DMS53 treated with DMSO at 0.1 percent for 48 hours (cell line): Measurements from ENCODE around the gene MAP1LC3C.
A peak's percentile ranks its signal among the peaks of the same experiment; 100 is the strongest.

Source experiments
- DNase-seq: peaks from one replicate; lab custom pipeline; 2025; ENCODE audit not compliant: unreplicated experiment; lab: John Stamatoyannopoulos, UW

MAP1LC3C gene

DNA sequence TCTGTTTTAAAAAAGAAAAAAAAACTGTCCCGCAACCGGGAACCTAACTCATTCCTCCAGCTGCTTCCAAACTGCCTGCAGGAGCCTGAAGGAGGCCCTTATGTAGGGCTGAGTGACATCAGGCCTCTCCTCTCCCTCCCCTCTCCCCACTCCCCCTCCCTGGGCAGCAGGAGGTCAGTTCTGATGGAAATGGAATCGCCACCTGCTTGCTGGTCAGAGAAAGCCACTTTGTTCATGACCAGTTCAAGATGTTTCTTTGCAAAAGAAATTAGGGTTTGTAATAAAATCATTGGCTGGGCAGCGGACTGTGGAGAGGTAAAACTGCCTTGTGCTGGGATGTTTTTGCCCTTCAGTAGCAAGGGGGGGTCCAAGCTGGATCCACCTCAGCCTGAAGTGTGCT is at the start of gene MAP1LC3C:
TSS of gene MAP1LC3C (minus strand) at position 73 of the 400 bp plus-strand sequence. CDS start 90 bp downstream, outside the sequence.
- DNase-seq = no peak

DNA sequence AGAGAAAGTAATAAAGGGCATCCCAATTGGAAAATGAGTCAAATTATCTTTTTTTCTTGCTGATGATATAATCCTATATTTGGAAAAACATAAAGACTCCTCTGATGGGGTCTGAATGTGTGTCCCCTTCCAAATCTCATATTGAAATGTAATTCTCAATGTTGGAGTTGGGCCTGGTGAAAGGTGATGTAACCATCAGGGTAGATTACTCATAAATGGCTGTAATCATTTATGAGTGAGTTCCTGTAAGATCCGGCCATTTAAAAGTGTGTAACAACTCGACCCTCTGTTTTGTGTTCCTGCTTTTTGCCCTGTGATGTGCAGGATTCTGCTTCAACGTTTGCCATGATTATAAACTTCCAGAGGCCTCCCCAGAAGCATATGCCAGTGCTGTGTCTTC is 44.3 kb upstream of the MAP1LC3C start:
- no peak for DNase-seq

DNA sequence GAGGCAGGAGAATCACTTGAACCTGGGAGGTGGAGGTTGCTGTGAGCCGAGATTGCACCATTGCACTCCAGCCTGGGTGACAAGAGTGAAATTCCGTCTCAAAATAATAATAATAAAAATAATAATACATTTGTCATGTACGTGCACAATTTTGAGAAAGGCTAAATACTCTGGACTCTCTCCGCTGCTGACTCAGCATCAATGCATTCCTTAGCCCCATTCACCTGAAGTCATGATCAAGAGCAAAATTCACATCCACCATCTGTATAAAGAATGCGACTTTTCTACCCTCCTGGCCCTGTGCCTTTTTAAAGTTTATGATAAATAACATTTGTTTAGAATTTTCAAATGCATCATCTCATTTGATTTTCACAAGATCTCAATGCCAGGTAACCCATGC is 35.5 kb upstream of the MAP1LC3C start:
- no peak for DNase-seq

DNA sequence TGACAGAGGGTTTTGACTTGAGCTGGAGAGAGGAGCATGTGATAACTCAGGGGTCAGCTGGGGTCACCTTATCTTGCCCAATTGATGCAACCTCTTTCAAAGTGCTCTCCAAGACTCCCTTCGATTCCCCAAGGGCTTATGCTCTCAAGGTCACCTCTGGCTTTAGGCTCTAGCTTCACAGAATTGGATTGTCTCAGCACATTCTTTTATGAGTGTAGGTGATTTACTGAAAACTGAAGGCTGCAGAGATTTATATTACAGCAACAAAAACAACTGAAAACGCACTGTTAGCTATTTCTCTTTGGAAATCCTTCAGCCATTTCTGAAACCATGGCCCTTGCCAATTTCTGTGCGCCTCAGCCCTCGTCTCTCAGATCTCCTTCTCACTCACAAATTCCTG is 34.5 kb upstream of the MAP1LC3C start:
- DNase-seq = no peak

DNA sequence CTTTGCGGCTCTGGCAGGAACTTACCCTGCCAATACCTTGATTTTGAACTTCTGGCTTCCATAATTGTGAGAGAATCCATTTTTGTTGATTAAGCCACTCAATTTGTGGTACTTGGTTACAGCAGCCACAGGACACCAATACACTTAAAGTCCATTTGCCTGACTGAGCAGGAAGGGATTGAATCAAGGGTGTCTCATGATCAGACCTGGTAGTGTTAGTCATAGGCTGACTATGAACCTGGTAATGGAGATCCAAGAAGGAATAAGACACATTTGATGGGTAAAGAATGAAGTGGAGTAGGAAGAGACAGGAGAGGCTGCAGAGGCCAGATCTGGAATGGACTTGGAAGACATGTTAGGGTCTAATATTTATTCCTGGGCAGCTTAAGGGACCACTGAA is 31.2 kb upstream of the MAP1LC3C start:
- DNase-seq = no peak

DNA sequence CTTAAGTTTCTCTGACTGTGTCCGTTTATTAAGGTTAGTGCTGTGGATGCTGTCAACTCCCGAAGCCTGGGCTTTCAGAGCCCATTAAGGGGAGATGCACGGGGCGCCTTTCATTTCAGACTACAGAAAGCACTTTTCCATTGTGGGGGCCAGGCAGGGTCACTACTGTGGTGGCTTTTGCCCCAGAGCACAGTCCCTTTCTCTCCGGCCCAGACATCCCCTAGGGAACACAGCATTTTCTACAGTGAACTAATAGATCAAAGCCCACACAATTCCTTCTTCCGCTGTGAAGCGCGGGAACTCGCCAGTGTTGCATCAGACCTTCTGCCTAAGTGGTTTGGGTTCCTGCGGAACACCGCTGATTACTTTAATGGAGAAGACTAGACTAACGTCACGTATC is 26.8 kb upstream of the MAP1LC3C start:
- DNase-seq = no peak

DNA sequence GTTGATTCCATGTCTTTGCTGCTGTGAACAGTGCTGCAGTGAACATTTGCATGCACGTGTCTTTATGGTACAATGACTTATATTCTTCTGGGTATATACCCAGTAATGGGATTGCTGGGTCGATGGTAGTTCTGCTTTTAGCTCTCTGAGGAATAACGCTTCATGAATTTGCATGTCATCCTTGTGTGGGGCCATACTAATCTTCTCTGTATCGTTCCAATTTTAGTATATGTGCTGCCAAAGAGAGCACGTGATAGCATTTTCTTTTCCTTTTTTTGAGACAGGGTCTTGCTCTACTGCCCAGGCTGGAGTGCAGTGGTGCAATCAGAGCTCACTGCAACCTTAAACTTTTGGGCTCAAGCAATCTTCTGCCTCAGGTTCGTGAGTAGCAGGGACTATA is 24.9 kb upstream of the MAP1LC3C start:
- DNase-seq = no peak

DNA sequence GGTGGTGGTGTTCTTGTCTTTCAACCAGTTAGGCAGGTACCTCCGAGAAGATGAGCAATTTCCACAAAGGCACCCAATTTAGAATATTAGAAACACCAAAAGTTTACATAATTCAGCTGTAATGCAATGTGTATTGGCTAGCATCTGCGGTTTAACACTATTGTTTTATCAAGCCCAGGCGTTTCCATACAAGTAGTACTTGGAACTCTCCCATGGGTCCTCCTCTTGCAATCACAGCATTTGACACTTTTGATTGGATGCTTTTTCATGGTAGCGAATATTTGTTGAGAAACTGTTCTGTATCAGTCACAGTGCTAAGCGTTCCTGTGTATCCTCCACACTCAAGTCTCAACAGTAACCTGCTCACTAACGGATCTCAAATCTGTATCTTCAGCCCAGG is 20.1 kb upstream of the MAP1LC3C start:
- DNase-seq = no peak

DNA sequence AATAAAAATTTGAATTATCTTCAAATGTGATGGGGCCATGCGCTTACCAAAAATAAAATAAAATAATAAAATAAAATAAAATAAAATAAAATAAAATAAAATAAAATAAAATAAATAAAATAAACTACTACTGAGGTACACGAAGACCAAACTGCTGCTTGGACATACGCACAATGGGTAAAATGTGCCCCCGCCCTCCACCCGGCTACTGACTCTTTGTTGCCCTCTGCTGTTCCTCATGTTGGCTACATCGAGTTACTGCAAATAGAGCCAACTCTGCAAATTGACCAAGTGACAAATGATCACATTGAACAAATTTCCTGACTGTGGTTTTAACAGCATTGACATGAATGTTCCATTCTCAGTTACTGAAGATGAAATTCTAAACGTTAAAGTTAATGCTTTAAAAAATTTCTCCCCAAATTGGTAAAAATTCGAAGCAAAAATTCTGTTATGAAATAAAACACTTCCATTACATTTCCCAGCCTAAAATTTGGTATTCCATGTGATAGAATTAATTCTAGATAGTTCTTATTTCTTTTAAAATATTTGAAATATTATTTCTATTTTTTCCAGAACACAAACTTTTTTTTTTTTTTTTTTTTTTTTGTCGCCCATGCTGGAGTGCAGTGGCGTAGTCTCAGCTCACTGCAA is 18.8 kb upstream of the MAP1LC3C start:
- peak; percentile 27 for DNase-seq

DNA sequence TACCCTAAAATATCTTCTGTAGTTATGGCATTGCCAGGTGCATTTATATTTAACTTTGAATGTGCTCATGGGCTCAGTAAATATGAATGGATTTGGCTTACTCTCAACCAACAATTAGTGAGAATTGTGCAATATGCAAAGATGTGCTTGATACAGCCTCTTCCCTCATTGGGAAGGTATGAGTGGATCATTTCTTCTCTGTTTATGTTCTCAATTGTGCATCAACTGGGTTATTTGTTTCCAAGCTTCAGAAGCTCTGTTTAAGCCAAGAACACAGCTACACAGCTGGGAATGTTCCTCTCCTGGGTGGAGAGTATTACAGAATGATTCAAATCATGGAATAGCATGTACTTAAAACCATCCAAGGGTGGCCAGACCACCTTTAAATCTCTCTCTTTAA is 17.6 kb upstream of the MAP1LC3C start:
- DNase-seq = no peak

DNA sequence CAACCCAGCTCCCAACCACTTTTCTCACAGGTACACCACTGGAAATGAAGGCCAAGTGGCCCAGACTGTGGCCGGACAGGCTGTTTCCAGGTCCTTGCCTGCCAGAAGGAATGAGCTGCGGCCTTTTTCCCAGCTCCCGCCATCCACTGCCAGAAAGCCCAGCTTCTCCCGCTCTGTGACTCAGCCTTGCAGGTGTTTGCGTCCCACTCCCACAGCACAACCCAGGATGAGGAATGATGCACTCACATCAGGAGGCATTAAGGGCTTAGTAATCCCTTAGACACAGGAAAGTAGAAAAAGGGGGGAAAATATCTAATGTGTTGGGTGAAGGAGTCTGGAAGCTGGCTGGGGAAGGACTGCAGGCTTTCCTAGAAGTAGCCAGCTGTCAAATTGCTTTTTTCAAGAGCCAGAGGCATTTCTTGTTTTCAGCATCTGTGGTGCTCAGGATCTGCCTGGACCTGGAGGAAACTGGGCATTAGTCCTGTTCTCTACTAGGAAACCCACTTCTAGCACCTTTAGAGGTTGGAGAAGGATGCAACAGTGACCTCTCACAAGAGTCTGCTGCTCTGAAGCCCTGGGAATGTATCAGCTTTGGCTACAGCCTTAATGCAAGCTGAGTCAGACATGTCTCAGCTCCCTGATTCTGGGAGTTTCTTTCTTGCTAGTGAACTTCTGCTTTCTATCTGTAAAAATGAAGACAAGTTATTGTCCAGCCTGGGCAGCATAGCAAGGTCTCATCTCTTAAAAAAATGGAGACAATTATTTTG is 13.2 kb upstream of the MAP1LC3C start:
- no peak for DNase-seq

DNA sequence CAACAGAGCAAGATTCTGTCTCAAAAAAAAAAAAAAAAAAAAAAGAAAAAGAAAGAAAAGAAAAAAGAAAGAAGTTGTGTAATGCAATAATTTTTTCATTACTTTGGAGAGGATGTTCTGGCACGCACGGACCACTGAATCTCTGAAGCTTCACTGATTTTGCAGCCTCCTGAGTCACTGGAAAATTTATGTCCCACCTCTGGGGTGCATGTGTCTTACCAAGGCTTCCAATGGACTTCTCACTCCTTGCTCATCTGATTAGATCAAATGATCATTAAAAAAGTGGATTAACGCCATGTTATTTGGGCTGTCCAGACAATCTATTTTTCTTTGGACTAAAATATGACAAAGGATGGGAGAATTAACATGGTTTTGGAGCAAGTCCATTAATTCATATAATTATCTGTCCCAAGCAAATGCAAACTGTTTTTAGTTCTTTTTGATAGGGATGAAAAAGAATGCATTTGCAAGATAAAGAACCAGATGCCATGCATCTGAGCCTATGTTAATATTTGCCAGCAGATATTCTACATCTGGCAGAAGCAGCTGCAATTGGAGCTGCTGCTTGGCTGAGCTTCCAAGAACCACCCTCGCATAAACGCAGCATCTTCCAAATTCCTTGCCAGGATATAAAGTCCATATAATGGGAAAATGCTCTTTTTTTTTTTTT is 10.1 kb upstream of the MAP1LC3C start:
- DNase-seq = no peak

DNA sequence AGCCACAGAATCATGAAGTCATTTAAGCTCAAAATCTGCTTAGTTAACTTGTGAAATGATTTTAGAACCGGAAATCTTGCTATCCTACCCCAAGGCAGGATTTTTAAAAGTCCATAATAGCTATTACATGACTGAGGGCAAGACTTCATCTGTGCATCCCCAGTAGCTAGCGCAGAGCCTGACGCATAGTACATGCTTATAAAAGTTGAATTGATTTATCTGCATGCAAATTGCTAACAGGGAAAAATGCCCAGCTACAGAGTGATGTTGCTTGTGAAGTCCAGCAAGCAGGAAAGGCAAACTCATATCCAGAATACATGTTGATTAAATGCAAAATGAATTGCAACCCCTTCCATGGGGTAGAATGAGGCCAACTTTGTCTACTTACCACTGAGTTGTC is 8.1 kb upstream of the MAP1LC3C start:
- no peak for DNase-seq

DNA sequence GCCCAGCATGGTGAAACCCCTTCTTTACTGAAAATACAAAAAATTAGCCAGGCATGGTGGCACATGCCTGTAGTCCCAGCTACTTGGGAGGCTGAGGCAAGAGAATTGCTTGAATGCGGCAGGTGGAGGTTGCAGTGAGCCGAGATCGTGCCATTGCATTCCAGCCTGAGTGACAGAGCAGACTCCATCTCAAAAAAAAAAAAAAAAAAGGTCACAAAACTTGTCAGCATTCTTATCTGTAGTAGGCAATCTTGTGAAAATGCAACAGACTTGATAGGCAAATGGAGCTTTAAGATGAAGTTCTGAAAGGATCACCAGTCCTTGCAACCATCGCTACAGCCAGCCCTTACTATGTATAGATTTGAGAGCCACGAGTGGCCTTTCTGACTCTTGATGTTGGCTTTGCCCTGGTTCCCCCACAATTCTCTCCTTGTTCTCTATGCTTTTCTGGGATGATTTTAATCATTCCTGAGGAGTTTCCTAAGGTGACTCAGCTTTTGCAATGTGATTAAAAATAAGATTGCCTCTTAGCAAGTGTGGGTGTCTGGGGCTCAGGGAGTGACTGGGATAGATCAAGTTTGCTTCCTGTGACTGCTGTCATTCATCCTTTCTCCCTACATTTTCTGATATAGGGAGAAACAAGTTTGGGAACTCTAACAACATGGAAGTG is 7.1 kb upstream of the MAP1LC3C start:
- no peak for DNase-seq

DNA sequence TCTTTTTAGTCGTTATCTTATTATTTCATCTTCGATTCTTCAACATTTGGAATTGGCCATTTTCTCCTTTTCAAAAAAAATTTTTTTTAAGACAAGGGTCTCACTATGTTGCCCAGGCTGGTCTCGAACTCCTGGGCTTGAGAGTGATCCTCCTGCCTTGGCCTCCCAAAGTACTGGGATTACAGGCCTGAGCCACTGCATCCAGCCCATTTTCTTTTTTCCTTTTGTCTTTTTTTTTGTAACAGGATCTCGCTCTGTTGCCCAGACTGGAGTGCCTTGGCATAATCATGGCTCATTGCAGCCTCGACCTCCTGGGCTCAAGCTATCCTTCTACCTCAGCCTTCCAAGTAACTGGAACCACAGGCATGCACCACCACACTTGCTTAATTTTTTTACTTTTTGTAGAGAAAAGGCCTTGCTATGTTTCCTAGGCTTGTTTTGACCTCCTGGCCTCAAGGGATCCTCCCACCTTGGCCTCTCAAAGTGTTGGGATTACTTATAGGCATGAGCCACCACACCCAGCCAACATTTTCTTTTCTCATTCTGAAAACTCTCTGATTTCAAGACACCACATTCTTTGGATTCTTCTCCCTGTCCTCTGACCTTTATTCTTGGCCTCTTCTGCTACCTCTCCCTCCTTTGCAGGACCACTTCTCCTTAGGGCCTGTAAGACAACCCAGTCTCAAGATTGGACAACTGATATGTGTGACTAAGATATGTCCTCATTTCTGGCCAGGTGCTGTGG is 6.0 kb upstream of the MAP1LC3C start:
- no peak for DNase-seq

DNA sequence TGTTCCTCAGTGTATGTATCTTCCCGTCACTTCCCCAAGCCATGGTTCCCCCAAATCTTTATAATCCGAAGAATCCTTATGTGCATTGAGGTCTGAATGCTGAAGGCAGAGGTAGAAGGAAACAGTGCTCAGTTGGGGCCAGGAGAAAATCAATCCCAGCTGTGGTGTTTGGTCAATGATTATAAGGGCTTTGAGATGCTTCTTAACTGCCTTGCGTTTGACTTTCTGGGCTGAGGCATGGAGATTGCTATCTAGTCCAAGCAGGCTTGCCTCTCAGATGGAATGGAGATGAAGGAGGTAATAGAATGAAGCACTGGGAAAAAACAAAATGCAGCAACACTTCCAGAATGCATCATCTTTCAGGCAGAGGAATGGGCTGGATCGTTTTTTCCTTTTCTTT is 3.6 kb upstream of the MAP1LC3C start:
- no peak for DNase-seq

DNA sequence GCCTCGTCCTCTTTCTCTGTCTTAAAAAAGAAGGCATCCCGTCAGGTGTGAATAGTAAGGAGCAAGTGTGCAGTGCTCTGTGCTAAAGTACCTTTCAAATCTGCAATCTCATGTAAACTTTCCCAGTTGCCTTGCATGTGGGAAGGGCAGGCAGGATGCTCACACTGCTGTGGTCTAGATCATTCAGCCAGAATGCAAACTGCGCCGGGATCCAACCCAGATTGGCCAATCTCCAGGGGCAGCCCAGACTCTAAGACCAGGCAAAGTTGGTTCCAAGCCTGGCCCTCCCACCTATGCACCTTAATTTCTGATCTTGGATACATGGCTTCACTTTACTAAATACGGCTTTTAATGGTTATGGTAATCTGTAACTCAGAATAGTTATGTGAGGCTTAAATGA is 3.2 kb upstream of the MAP1LC3C start:
- DNase-seq = no peak

DNA sequence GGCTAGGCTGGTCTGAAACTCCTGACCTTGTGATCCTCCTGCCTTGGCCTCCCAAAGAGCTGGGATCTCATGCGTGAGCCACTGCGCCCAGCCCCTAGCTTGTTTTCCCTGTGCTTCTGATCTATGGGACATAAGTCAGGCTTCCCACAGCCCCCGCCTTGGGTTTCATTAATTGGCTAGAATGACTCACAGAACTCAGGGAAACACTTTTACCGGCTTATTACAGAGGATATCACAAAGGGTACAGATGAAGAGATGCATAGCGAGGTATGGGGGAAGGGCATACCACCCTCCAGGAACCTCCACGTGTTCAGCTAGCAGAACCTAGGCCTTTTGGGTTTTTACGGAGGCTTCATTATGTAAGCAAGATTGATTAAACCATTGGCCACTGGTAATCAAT is 1.5 kb upstream of the MAP1LC3C start:
- DNase-seq = no peak

DNA sequence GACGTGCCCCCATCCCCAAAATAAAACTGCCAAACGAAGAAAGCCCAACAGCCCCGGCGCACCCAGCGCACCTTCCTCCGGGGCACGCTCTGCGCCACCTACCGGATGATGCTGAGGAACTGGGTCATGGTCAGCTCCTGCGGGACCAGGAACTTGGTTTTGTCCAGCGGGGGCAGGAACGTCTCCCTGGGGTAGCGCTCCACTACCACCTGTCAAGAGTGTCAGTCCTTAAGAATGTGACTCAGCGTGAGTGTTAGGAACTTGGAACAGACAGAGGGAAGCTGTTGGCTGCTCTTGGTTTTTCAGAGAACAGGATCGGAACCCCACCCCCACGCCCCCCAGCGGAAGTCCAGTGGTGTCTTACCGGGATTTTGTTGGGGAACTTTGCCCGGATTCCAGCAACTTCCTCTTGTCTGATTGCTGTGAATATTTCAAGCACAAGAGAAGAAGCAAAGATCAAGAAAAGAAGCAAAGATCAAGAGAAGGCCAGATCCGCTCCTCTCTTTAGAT is 431 bp downstream of the MAP1LC3C start:
- no peak for DNase-seq

DNA sequence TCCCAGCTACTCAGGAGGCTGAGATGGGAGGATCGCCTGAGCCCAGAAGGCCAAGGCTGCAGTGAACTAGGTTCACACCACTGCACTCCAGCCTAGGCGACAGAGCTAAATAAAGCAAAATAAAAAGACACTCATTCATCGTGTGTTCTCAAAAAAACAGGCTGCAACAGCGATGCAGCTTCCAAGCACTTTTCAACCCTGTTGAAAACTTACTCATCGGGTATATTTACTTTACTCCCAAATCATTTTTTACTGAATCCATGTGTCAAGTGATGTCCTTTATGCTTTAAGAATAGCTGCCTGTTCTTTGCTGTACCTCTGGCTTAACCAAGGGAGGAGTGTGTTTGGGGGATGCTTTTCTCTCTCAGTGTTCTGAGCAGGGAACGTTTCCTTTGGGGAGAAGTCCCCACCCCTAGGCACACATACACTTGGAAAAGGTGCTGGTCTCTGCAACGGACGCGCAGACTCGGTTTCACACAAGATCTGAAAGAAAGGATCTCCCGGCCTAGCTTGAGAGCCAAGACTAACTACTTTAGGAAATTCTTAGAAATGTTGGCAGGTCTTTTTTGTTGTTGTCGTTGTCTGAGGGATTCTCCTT is 1.4 kb downstream of the MAP1LC3C start:
- no peak for DNase-seq
